CD8-positive, alpha-beta memory T cell (primary cell): ENCODE measurements around the gene CMSS1. TPM values are rescaled to one million over a fixed set of nuclear protein-coding genes. Genes with fewer than 3 reads are reported as not detected.

Source experiments
- CTCF ChIA-PET: fragments of 350-600 bp; sonication (Branson Sonifier 250); formaldehyde crosslinking; loops from one replicate; lab custom pipeline; 2021; ENCODE audit warnings: antibody characterized with exemption; lab: Charles Lee
- POLR2A ChIA-PET: fragments of 350-600 bp; sonication (Branson Sonifier 250); formaldehyde crosslinking; loops from one replicate; lab custom pipeline; 2021; ENCODE audit warnings: antibody characterized with exemption; lab: Charles Lee
- DNase-seq, 5 donors: peaks; one replicate each; pipeline versions ENCODE4 v3.0.0 to v3.0.0-alpha.2; 2020 to 2022; ENCODE audit warnings: mixed read lengths in 1 of 5
- H3K27ac ChIP-seq: one replicate; pipeline ENCODE4 v1.7.0; 2013; ENCODE audit warnings: low read depth, mild to moderate bottlenecking, low read length, moderate library complexity
- H3K27me3 ChIP-seq: 2 replicates; pipeline ENCODE4 v1.7.0; 2013; ENCODE audit warnings: low read length, mild to moderate bottlenecking; ENCODE audit not compliant: insufficient read depth, poor library complexity, severe bottlenecking
- H3K36me3 ChIP-seq: 2 replicates; pipeline ENCODE4 v1.7.0; 2013; ENCODE audit warnings: mild to moderate bottlenecking, low read length, moderate library complexity; ENCODE audit not compliant: insufficient read depth
- H3K4me1 ChIP-seq: 2 replicates; pipeline ENCODE4 v1.7.0; 2013; ENCODE audit warnings: mild to moderate bottlenecking, low read length, moderate library complexity; ENCODE audit not compliant: insufficient read depth
- H3K4me3 ChIP-seq: 2 replicates; pipeline ENCODE4 v1.7.0; 2013; ENCODE audit warnings: mild to moderate bottlenecking, low read length
- H3K9me3 ChIP-seq: 2 replicates; pipeline ENCODE4 v1.7.0; 2013; ENCODE audit warnings: mild to moderate bottlenecking, low read length
- H3K27ac Mint-ChIP-seq, 8 donors: one replicate each; pipeline ENCODE4 v1.8.0; 2020 to 2021; ENCODE audit warnings: mixed read lengths in 8 of 8, mild to moderate bottlenecking in 6 of 8, inconsistent platforms in 3 of 8, moderate library complexity in 3 of 8
- H3K27me3 Mint-ChIP-seq, 2 donors: one replicate each; pipeline ENCODE4 v1.8.0; 2020 to 2021; ENCODE audit warnings: mixed read lengths in 2 of 2, mild to moderate bottlenecking in 1 of 2, moderate library complexity in 1 of 2
- H3K36me3 Mint-ChIP-seq, 3 donors: one replicate each; pipeline ENCODE4 v1.8.0; 2020 to 2021; ENCODE audit warnings: mixed read lengths in 3 of 3, inconsistent platforms in 1 of 3, mild to moderate bottlenecking in 1 of 3
- H3K4me1 Mint-ChIP-seq, 3 donors: one replicate each; pipeline ENCODE4 v1.8.0; 2020 to 2021; ENCODE audit warnings: mixed read lengths in 3 of 3, inconsistent platforms in 1 of 3, mild to moderate bottlenecking in 1 of 3
- H3K4me3 Mint-ChIP-seq, 7 donors: one replicate each; pipeline ENCODE4 v1.8.0; 2020 to 2021; ENCODE audit warnings: mixed read lengths in 7 of 7, mild to moderate bottlenecking in 6 of 7, moderate library complexity in 4 of 7, inconsistent platforms in 2 of 7
- H3K9me3 Mint-ChIP-seq, 5 donors: one replicate each; pipeline ENCODE4 v1.8.0; 2020 to 2022; ENCODE audit warnings: mixed read lengths in 5 of 5, mild to moderate bottlenecking in 3 of 5, moderate library complexity in 2 of 5, inconsistent platforms in 1 of 5
- polyA plus RNA-seq: library from polyadenylated mRNA; unstranded; fragments of 300-500 nt; fragmentation: Illumina TruSeq; gene quantifications from one replicate; pipeline ENCODE4 v1.2.3, GENCODE V29; 2021
- total RNA-seq, 2 experiments: library from RNA; stranded (reverse); gene quantifications; one replicate each; pipeline ENCODE4 v1.2.3, GENCODE V29; 2021

The CMSS1 gene
- total and polyA plus RNA-seq, 3 experiments from 2014 or later = 16.8 to 143 (median 140) TPM

DNA sequence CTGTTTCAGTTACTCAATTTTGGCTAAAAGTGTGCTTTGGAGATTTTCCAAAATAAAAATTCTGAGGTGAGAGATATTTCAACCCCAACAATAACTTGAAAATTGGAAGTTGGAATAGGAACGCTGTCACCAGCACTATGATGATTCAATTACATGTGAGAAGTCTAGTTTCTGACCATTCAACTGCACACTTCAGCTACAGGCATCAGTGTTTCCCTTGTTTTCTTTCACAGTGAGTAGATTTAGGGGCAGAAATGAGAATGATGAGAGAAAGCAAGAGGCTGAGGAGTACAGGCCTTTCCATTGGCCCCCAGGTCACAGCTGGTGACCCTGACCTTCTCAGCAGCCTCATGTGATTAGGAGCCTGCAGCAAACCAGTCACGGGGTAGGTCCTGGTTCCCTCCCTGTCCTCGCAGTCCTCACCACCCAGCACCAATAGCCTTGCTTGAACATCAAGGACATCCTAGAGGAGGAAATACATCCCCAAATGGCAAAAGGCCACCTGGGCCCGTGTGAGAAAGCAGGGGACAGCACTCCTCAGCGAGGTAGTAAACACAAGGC is 306.6 kb downstream of the CMSS1 start:
- peaks cover 0 to 3% (median 0%) of the 10 kb centered on the region in 3 donors for H3K36me3 Mint-ChIP-seq
- Histone ChIP-seq H3K27me3 (no peaks in the 10 kb centered on the region), H3K4me3 (no peak overlapping the region), H3K9me3 (no peaks in the 10 kb centered on the region), H3K4me1 (no peaks in the 10 kb centered on the region), H3K27ac (no peak overlapping the region), H3K36me3 (no peaks in the 10 kb centered on the region)
- POLR2A ChIA-PET = no interaction called here
- CTCF ChIA-PET = no interaction called here
- H3K4me1 Mint-ChIP-seq = no peaks in the 10 kb centered on the region
- H3K27ac Mint-ChIP-seq = no peak overlapping the region
- no peaks in the 10 kb centered on the region for H3K27me3 Mint-ChIP-seq
- no peak for DNase-seq
- no peak overlapping the region for H3K4me3 Mint-ChIP-seq
- H3K9me3 Mint-ChIP-seq = no peaks in the 10 kb centered on the region

DNA sequence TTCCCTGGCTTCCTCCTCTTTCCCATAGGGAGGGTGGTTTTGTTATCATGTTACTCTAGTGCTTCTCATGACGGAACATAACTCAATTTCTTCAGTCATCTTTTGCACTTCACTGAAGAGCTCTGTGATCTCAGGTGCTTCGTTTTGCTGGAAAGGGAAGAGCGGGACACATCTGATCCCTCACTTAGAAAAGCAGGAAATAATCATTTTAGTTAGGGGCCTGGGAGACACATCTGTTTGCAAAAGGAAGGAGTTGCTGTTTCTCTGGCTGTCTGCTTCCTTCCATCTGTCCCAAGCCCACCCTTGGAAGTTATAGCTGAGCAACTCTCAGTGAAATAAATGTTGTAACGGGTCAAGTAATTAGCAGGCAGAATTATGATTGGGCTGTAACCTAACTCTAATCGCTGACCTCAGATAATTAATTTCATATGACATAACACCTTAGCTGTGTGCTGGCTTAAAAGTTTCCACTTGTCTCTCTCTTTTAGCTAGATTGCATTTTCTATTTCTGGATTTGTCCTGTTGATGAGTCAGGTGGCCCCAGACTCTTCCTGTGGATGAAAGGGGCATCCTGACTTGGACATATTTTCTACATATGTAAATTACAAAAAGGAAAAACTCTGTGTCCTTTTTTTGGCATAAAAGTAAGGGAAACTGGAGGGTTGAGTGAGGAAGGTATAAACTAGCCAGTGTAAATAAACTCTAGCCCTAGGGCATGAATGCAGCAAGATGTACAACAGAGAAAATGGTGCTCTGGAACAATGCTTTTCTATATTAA is 307.7 kb downstream of the CMSS1 start:
- Mint-ChIP-seq H3K36me3 (peaks cover 0 to 6% (median 0%) of the 10 kb centered on the region in 3 donors), H3K27ac (no peak overlapping the region), H3K9me3 (no peaks in the 10 kb centered on the region), H3K27me3 (no peaks in the 10 kb centered on the region), H3K4me3 (no peak overlapping the region), H3K4me1 (no peaks in the 10 kb centered on the region)
- Histone ChIP-seq H3K27me3 (no peaks in the 10 kb centered on the region), H3K4me1 (no peaks in the 10 kb centered on the region), H3K9me3 (no peaks in the 10 kb centered on the region), H3K4me3 (no peak overlapping the region), H3K36me3 (no peaks in the 10 kb centered on the region), H3K27ac (no peak overlapping the region)
- ChIA-PET POLR2A (no interaction called here), CTCF (no interaction called here)
- no peak for DNase-seq

GRCh38 chr3:100127792-100128191 is 310.1 kb downstream of the CMSS1 start:
- ChIA-PET POLR2A (no interaction called here), CTCF (interaction anchor here (1.3 kb wide), 1 partner anchor 8 kb away, joined by 3 read pairs; no protein-coding TSS in a partner anchor)
- Mint-ChIP-seq H3K27me3 (no peaks in the 10 kb centered on the region), H3K9me3 (no peaks in the 10 kb centered on the region), H3K27ac (no peak overlapping the region), H3K36me3 (peaks cover 0 to 8% (median 0%) of the 10 kb centered on the region in 3 donors), H3K4me1 (no peaks in the 10 kb centered on the region), H3K4me3 (no peak overlapping the region)
- H3K27me3 ChIP-seq = no peaks in the 10 kb centered on the region
- DNase-seq = no peak
- H3K4me3 ChIP-seq = no peak overlapping the region
- no peak overlapping the region for H3K27ac ChIP-seq
- no peaks in the 10 kb centered on the region for H3K4me1 ChIP-seq
- no peaks in the 10 kb centered on the region for H3K36me3 ChIP-seq
- no peaks in the 10 kb centered on the region for H3K9me3 ChIP-seq

- POLR2A ChIA-PET = no interaction called here
- H3K4me3 Mint-ChIP-seq = no peak overlapping the region
- Histone ChIP-seq H3K9me3 (no peaks in the 10 kb centered on the region), H3K4me3 (no peak overlapping the region), H3K4me1 (no peaks in the 10 kb centered on the region), H3K27me3 (no peaks in the 10 kb centered on the region), H3K27ac (no peak overlapping the region), H3K36me3 (no peaks in the 10 kb centered on the region)
- H3K9me3 Mint-ChIP-seq = no peaks in the 10 kb centered on the region
- H3K27me3 Mint-ChIP-seq = no peaks in the 10 kb centered on the region
- H3K27ac Mint-ChIP-seq = no peak overlapping the region
- no peak for DNase-seq
- CTCF ChIA-PET = no interaction called here
- peaks cover 0 to 8% (median 0%) of the 10 kb centered on the region in 3 donors for H3K36me3 Mint-ChIP-seq
- H3K4me1 Mint-ChIP-seq = no peaks in the 10 kb centered on the region
Measured at GRCh38 chr3:100128565-100128964, 310.9 kb downstream of the CMSS1 start.

- H3K4me1 ChIP-seq = no peaks in the 10 kb centered on the region
- H3K4me3 ChIP-seq = no peak overlapping the region
- DNase-seq = no peak
- Mint-ChIP-seq H3K36me3 (peaks cover 0 to 8% (median 0%) of the 10 kb centered on the region in 3 donors), H3K4me1 (no peaks in the 10 kb centered on the region), H3K27ac (no peak overlapping the region), H3K27me3 (no peaks in the 10 kb centered on the region), H3K9me3 (no peaks in the 10 kb centered on the region), H3K4me3 (no peak overlapping the region)
- no peaks in the 10 kb centered on the region for H3K27me3 ChIP-seq
- H3K36me3 ChIP-seq = no peaks in the 10 kb centered on the region
- H3K27ac ChIP-seq = no peak overlapping the region
- CTCF ChIA-PET = no interaction called here
- POLR2A ChIA-PET = no interaction called here
- no peaks in the 10 kb centered on the region for H3K9me3 ChIP-seq
Measured at GRCh38 chr3:100129941-100130340, 312.3 kb downstream of the CMSS1 start.

DNA sequence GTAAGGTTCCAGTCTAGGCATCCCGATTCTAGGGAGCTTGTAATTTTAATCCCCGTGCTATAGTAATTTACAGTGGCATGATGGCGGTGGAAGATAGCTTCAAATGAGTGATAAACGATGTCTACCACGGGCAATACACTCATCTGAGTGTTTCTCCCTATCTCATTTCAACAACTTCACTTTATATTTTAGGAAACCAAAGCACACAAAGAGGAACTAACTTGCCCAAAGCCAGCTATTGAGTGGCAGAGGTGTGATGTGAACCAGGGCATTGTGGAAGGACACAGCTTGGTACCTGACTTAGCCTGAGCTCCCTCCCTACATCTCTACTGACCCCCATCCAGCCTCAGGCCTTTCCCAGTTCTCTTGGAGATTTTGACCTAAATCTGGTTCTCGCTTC is 313.6 kb downstream of the CMSS1 start:
- no peaks in the 10 kb centered on the region for H3K9me3 ChIP-seq
- POLR2A ChIA-PET = no interaction called here
- no peak for DNase-seq
- Mint-ChIP-seq H3K4me3 (no peak overlapping the region), H3K9me3 (no peaks in the 10 kb centered on the region), H3K4me1 (no peaks in the 10 kb centered on the region), H3K27me3 (no peaks in the 10 kb centered on the region), H3K36me3 (peaks cover 0 to 12% (median 0%) of the 10 kb centered on the region in 3 donors), H3K27ac (no peak overlapping the region)
- CTCF ChIA-PET = interaction anchor here (0.6 kb wide), 1 partner anchor 8 kb away, joined by 3 read pairs; no protein-coding TSS in a partner anchor
- no peaks in the 10 kb centered on the region for H3K36me3 ChIP-seq
- no peak overlapping the region for H3K4me3 ChIP-seq
- no peak overlapping the region for H3K27ac ChIP-seq
- H3K4me1 ChIP-seq = no peaks in the 10 kb centered on the region
- H3K27me3 ChIP-seq = no peaks in the 10 kb centered on the region

DNA sequence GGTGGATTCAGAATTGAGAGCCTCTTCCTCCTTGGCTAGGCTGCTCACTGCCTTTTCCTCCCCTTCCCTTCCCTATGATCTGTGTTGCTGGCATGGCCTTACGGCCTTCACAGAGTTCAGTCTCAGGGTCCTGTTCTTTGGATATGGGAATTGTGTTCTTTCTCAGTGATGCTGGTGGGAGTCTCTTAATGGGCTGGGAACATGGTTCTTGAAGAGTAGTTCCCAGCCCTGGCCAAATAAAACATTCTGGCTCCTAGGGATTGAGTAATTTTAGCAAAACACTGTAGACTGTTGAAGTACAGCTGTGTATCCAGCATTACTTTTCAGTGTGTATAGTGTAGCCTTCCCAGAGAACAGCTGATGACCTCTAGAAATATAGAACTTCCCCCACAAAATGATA is 319.3 kb downstream of the CMSS1 start:
- Histone ChIP-seq H3K4me1 (no peaks in the 10 kb centered on the region), H3K9me3 (no peaks in the 10 kb centered on the region), H3K4me3 (no peak overlapping the region), H3K27ac (no peak overlapping the region), H3K27me3 (no peaks in the 10 kb centered on the region), H3K36me3 (no peaks in the 10 kb centered on the region)
- CTCF ChIA-PET = no interaction called here
- POLR2A ChIA-PET = no interaction called here
- Mint-ChIP-seq H3K27ac (no peak overlapping the region), H3K36me3 (peaks cover 0 to 16% (median 3%) of the 10 kb centered on the region in 3 donors), H3K27me3 (no peaks in the 10 kb centered on the region), H3K4me3 (no peak overlapping the region), H3K4me1 (no peaks in the 10 kb centered on the region), H3K9me3 (no peaks in the 10 kb centered on the region)
- no peak for DNase-seq

GRCh38 chr3:100140976-100141375 is 323.3 kb downstream of the CMSS1 start:
- H3K9me3 Mint-ChIP-seq = peaks cover 3 to 14% (median 8%) of the 10 kb centered on the region in 5 donors
- H3K4me1 ChIP-seq = no peaks in the 10 kb centered on the region
- H3K36me3 ChIP-seq = no peaks in the 10 kb centered on the region
- no peak for DNase-seq
- ChIA-PET CTCF (interaction anchor here (1.7 kb wide), 1 partner anchor 9 kb away, joined by 3 read pairs; no protein-coding TSS in a partner anchor), POLR2A (no interaction called here)
- no peak overlapping the region for H3K27ac Mint-ChIP-seq
- H3K4me3 Mint-ChIP-seq = no peak overlapping the region
- no peaks in the 10 kb centered on the region for H3K27me3 Mint-ChIP-seq
- no peaks in the 10 kb centered on the region for H3K9me3 ChIP-seq
- H3K4me3 ChIP-seq = no peak overlapping the region
- H3K27me3 ChIP-seq = no peaks in the 10 kb centered on the region
- peaks cover 0 to 7% (median 0%) of the 10 kb centered on the region in 3 donors for H3K4me1 Mint-ChIP-seq
- H3K36me3 Mint-ChIP-seq = peaks cover 3 to 36% (median 6%) of the 10 kb centered on the region in 3 donors
- H3K27ac ChIP-seq = no peak overlapping the region
